NCI-H2081 (cell line): ENCODE measurements around the gene RNF103.
"Not testable (repeated sequence)": the region's sequence is repeated elsewhere in the genome, so short reads cannot be mapped to it uniquely, and the experiment has no call there.

Source experiments
- DNase-seq, 2 experiments: peaks; one replicate each; lab custom pipeline; 2025; lab: John Stamatoyannopoulos, UW

The RNF103 gene

DNA sequence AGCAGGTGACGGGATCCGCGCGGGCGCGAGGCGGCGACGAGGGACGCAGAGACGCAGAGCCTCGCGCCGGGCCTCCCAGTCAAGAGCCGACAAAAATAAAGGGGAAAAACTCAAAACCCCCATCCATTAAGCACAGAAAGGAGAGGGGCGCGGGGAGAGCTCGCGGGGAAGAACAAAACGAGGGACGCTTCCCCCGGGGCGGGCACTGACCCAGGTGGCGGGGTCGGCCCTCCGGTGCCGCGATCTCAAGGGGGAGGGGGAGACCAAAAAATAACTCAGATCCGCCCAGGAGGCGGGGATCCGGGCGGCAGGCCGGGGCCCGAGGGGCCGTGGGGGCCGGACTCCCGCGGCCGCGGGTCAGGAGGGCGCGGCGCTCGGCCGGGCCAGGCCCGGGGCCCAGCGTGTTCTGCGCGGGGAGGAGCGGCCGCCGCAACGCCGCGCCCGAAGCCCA, 597 bp downstream of the RNF103 start:
- peak; percentile 36 to 60 for DNase-seq

DNA sequence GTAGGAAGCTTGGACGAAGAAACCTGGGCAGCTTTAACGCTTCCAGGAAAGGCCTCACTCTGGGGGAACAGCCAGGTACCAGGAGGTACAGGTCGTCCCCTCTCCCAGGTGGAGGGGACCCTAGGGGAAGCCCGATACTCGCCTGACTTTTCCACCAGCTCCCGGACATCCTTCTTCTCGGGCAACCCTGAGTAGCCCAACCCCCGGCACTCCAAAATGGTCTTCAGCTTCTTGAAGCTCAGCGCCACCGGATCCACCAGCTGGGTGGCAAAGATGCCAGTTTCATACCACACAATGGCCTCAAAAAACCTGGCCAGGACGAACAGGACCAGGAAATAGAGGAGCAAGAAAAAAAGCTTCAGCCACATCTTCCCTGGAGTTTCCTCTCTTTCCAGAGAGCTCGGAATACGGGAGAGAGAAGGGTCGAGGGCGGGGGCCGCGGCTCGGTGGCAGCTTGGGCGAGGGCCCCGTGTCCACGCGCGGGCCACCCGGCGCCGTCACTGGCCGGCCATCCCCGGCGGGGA, 1.1 kb downstream of the RNF103 start:
- peak; percentile 36 to 42 for DNase-seq

DNA sequence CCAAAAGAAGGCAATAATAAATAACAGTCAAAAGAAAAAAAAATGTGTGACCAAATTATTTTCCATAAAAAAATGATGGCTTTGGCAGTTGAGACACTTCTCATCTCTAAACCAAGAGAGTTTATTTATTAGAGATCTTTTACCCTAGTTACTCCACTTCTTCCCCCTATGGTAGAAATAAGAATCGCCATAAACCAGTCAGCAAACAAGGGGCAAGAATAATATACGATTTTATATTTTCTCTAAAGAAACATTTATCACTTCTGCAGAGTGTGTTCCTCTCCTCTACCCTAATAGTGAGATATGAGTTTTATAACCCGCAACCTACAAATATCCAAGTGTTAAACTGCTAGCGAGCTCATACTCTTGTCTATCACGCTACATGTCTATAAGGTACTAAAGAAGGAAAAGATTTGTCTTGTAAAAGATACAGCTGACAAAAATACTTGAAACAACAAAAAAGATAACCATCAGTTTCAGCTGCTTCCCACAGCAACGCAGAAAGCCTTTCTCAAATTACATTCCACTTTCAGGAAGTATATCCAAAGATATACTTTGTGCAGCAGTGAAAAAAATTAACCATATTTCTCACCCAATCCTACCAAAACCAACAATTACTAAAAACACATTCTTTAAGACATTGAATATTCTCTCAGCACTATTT, 2.3 kb downstream of the RNF103 start:
- DNase-seq: no peak

DNA sequence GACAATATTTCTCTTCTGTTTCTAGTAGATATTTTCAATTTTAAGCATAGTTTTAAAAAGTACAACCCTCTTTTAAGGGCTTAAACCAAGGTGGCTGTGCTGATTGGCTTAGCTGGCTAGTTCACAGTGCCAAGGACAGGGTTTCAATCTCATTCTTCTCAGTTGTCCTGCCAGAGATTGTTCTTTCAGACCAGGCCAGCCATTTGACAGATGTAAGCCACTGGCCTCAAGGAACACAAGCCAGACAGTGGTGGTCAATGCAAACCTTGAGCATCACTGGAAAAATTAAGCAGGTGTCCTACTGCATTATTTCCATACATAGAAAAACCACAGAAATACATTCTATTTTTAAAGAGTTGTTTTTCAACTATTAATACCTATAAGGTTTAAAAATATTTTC, 5.9 kb downstream of the RNF103 start:
- DNase-seq: no peak

DNA sequence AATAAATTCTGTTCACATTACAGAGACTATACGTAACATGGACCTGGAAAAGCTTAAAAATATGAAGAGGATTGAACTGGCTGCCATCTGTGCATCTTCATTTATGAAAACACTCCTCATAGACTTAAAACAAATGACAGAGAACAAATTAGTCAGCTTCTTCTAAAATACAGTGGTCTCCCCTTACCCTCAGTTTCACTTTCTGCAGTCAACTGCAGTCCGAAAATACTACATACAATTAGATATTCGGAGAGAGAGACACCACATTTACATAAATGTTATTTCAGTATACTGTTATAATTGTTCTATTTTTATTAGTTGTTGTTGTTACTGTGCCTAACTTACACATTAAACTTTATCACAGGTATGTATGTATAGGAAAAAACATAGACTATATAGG, 6.5 kb downstream of the RNF103 start:
- no peak for DNase-seq

DNA sequence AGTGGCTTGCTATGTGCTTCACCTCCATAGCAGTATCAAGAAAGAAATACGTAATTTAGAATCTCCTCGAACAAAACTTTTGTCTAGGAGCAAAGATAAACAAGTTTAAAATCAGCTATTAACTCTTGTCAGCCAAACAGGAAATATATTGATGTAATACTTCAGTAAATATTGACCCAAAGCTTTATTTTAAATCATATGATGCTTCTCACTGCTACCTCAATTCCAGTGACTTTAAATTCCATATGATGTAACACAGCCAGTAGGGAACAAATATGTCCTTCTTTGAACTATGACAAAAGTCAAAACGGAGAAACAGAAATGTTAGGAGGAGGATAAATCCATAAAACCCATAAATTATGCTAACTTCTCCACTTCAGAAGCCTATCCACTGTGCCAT, 7.2 kb downstream of the RNF103 start:
- DNase-seq: no peak

DNA sequence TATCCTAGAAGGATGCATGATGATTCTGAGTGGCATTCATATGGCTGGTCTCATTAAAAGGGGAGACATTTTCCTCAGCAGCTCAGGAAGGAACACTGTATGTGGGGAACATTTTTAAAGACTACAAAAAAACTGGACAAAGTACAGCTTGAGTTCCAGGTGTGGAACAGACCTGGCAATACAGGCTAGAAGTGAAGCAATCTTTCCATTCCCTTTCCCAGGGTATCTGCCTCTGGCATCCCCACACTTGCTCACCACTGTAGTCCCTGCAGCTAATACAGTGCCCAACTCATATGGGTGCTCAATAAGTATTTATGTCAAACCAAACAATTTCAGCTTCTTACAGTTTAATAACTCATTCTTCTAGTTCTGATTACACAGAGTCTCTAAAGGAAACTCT, 8.1 kb downstream of the RNF103 start:
- DNase-seq: no peak

DNA sequence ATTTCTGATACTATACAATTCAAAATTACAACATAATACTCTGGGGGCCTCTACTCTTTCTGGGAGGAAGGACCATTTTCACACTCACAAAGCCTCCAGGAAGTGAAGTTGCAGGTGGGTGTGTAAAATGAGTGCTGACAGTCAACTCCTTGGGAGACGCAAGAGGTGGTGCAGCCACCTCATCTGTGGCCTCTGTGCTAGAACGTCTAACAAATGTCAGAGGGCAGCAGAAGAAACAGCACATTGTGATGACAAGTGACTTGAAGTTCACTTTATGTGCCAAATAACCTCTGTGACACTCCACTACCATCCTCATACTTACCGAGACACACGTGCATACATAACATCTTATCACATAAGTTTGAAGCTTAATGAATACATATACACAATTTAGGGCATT, 10.2 kb downstream of the RNF103 start:
- no peak for DNase-seq

DNA sequence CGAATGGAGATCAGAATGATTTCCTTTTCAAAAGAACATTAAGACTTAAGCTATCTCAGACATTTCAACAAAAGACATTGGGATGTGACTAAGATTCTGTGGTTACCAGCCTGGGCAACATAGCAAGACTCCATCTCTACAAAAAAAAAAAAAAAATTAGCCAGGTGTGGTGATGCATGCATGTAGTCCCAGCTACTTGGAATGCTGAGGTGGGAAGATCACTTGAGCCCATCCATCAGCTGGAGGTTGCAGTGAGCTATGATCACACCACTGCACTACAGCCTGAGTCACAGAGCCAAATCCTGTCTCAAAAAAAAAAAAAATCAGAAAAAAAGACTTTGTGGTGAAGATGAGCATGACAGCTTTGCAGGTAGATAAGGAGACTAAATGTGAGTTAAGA, 12.8 kb downstream of the RNF103 start:
- no peak for DNase-seq

DNA sequence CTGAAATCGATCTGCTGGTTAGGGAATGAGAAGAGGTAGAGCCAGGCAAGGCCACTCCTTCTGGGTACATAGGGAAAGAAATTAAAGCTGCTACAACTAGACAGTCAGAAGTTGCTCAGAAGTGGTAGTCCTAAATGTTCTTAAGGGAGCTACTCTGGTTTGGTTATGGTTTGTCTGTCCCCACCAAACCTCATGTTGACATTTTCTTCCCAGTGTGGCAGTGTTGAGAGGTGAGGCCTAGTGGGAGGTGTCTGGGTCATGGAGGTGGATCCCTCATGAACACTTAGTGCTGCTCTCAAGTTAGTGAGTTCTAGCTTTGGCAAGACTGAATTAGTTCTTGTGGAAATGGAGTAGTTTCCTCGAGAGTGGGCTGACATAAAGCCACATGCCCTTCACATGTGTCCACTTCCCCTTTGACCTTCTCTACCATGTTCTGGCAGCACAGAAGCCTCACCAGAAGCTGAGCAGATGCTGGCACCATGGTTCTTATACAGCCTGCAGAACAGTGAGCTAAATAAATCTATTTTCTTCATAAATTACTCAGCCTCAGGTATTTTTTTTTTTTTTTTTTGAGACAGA, 14.7 kb downstream of the RNF103 start:
- DNase-seq: no peak

DNA sequence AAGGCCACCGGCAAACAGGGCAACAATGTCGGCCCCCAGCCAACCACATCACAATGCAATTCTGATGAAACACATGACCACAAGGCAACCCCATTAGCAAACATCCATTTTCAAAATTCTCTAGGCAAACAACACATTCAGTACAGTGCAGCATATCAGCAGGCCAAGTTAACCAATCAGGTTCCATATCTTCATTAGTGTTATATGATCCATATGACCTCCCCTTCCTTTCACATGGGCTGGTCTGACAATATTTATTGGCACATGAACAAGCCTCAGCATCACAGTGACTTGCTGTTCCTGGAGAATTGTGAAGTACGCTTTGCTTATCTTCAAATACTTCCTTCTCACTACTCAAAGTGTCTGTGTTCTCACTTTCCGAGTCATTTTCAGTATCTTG, 19.8 kb downstream of the RNF103 start:
- DNase-seq: no peak

DNA sequence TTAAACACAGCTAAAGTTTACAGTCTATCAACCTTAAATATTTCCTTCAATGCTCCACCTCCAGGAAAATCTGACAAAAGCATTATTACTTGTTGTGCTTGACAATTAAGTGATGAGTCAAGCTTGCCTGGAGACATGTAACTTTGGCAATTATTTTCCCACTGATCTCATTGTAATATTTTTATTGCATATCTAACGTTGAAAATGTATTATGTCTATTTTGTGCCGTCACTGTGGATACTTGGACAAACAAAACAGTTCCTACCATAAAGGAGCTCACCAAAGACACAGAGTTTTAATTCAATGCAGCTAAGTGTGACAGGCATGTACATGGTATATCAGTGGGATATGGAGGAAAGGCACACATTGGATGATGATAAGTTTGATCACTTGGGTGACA, 24.7 kb downstream of the RNF103 start:
- DNase-seq: no peak

DNA sequence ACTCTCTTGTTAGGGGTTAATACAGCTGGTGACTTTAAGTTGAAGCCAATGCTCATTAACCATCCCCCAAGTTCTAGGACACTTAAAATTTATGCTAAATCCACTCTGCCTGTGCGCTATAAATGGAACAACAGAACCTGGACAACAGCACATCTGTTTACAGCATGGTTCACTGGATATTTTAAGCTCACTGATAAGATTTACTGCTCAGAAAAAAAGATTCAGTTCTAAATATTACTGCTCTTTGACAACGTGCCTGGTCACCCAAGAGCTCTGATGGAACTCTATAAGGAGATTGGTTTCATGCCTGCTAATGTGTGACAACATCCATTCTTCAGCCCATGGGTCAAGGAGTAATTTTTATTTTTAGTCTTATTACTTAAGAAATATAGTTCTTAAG, 27.5 kb downstream of the RNF103 start:
- no peak for DNase-seq

DNA sequence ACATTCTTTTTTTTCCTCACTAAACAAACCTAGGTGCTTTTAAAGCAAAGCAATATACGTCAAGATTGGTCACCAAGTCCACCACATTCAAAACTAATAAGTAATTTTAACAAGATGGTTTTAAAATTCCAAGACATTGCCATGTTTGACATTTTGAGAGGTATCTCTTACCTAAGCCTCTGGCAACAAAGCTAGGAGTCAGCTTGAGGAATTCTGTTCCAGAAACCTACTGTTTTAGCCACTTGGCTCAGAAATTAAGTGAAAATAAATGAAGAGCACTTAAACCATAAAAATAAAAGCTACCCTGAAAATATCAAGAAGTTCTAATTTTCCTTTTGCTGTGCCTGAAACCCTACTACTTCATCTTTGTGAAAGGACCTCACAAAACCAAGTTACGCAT, 30.4 kb downstream of the RNF103 start:
- no peak for DNase-seq

DNA sequence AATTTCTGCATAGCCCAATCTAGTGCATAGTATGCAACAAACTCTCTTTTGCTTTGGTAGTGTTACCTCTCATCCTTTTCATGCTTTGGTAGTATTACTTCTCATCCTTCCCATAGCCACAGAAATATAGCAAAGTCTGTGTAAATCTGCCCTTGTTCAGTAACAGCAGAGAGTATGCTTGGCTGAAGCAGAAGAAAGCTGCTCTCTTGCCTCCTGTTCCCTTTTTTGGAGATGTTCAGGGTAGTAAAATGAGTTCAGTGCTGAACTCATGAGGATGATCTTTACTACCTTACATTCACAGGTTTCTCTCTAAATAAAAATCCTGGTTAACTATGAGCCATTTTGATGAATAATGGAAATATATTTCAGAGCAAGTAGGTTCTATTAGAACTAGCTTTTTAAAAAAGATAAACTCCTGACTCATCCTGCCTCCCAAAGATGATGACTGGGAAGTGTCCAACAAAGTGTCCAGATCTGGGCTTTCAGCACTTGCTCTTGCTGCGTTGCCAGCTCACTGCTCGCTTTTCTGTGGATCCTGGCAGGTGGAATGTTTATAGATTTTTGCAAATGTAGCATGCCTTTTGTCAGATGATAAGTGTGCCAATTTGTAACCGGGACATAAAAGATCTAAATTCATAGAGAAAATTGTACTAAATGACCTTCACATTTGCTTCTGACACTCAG, 31.0 kb downstream of the RNF103 start:
- DNase-seq: no peak

DNA sequence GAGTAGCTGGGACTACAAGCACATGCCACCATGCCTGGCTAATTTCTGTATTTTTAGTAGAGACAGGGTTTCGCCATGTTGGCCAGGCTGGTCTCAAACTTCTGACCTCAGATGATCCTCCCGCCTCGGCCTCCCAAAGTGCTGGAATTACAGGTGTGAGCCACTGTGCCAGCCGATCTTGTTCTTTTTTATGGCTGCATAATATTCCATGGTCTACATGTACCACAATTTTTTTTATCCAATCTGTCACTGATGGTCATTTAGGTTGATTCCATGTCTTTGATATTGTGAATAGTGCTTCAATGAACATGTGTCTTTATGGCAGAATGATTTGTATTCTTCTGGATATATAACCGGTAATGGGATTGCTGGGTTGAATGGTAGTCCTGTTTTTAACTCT, 34.0 kb downstream of the RNF103 start:
- not testable (repeated sequence) for DNase-seq

DNA sequence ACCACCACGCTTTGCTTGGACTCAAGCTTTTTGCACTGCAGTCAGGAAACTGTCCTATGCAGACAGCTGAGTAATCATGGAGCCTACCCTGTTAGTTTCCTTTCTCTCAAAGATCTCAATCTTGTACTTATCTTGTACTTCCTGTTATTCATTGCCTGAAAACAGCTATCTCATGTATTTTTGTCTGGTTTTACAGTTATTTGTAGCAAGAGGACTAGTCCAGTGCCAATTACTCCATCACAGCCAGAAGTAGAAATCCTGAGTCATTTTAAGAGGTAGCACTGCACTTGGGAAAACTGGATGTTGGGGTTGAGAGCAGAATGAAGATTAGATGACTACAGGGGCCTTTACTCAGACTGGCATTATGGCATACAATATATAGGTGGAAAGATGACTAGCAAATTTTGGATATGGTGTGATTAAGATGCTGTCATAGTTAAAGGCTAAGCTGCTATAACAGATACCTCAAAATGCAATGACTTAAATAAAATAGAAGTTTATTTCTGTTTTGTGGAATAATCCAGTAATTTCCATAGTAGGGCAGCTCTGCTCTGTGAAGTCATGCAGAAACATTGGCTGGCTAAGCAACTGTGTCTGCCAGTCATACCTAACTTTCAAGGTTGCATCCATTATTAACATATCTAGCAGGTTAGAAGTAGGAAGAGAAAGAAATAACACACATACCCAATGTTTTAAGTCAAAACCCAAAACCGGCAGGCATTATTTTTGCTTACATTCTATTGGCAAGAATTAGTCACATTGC, 39.3 kb downstream of the RNF103 start:
- DNase-seq: no peak

DNA sequence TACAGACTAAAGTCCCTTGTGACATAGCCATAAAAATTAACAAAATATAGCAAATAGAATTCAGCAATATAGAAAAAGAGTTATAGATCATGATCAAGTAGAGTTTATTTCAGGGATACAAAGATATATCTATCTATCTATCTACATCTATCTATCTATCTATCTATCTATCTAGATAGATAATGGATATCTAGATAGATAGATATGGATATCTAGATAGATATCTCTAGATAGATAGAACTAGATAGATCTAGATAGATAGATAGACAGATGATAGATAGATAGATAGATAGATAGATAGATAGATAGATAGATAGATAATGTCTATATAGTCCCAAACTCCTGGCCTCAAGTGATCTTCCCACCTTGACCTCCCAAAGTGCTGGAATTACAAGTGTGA, 43.1 kb downstream of the RNF103 start:
- no peak for DNase-seq

DNA sequence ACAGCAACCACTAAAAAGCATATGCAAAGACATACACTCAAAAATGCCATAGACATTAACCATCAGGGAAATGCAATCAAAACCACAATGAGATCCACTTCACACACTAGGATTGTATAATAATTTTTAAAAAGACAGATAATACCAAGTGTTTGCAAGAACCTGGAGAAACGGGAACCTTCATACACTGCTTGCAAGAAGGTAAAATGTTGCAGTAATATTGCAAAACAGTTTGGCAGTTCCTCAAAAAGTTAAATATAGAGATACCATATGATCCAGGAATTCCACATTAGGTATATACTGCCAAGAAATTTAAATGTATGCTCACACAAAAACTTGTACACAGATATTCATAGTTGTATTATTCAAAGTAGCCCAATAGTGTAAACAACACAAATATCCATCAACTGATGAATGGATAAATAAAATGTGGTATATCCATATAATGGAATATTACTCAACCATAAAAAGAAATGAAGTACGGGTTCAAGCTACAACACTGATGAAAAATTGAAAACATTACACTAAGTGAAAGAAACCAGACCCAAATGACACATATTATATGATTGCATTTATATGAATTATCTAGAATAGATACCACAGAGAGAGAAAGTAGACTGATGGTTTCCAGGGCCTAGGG, 45.7 kb downstream of the RNF103 start:
- no peak for DNase-seq

DNA sequence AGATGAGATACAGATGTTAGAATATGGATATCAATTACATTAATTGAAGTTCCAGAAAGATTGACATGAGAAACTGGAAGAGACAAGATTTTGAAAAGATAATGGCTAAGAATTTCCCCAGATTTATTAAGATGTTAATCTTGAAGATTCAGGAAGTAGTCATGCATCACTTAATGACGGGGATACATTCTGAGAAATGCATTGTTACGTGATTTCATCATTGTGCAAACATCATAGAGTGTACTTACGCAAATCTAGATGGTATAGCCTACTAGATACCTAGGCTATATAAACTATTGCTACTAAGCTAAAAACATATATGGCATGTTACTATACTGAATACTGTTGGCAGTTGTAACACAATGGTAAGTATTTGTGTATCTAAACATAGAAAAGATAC, 53.6 kb downstream of the RNF103 start:
- no peak for DNase-seq

DNA sequence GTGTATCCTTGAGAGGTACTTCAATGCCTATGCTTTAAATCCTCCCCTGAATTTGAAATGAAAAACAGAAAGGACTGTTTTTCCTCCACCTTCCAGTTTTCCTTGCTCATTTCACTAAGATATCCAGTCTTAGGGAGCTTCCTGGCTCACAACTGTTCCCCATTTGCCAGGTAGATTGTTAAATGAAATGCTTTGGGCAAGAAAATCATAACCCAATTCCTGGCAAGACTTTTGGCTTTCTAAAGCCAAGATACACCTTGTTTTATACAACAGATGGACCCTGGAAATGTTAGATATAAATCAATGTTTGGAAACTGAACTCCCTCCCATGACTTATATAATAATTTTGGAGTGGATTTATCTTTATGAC, 56.9 kb downstream of the RNF103 start:
- DNase-seq: no peak

DNA sequence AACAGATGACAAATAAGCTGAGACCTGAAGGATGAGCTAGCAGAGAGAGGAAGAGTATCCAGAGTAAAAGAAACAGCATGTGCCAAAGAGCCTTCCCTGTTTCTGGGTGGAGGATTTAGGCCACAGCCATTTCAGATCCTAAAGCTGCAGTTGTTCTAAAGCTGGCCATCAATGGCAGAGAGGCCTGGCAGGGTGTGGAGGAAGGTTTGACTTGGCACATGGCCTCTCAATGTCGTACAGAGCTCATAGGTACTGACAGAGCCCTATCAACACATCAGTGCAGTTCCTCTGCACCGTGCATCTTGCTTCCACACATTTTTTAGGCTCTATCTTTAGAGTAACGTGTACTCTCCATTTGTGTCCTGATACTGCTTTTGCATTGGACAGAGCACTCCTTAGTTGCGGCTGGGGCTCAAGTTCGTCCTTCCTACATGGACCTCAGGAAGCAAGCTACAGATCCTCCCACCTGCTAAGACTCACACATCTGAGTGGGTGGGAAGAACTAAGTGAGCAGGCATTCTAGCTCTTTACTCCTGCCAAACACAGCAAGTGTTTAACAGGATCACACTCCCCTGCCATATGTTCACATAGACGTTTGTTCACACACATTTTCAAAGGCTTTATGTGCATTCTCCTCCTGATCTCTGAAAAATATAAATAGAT, 57.4 kb downstream of the RNF103 start:
- no peak for DNase-seq
